HG03060 (cell line): ENCODE data around the gene EXOC4.
"Not testable (repeated sequence)": the region's sequence is repeated elsewhere in the genome, so short reads cannot be mapped to it uniquely, and the experiment has no call there.

ENCODE experiments used
- ATAC-seq: cut with Tn5 transposase; IDR thresholded peaks from one replicate; pipeline ENCODE4 v1.9.1; 2021; ENCODE audit warnings: low read depth, moderate number of reproducible peaks; ENCODE audit not compliant: unreplicated experiment

Gene EXOC4

GRCh38 chr7:133310232-133310862, 57.5 kb downstream of the EXOC4 start:
- ATAC-seq, result no peak

GRCh38 chr7:133313575-133313974, 60.7 kb downstream of the EXOC4 start:
- no peak for ATAC-seq

GRCh38 chr7:133314084-133314483, 61.2 kb downstream of the EXOC4 start:
- ATAC-seq, result no peak

GRCh38 chr7:133315332-133316040, 62.6 kb downstream of the EXOC4 start:
- ATAC-seq, result no peak

- ATAC-seq, result no peak
Measured at GRCh38 chr7:133319842-133320241, 67.0 kb downstream of the EXOC4 start.

GRCh38 chr7:133320891-133321290, 68.0 kb downstream of the EXOC4 start:
- no peak for ATAC-seq

- not testable (repeated sequence) for ATAC-seq
Measured at GRCh38 chr7:133321366-133321765, 68.5 kb downstream of the EXOC4 start.

- not testable (repeated sequence) for ATAC-seq
Measured at GRCh38 chr7:133326745-133327144, 73.9 kb downstream of the EXOC4 start.

- not testable (repeated sequence) for ATAC-seq
Measured at GRCh38 chr7:133328021-133328420, 75.1 kb downstream of the EXOC4 start.

GRCh38 chr7:133330085-133330484, 77.2 kb downstream of the EXOC4 start:
- ATAC-seq, result no peak

GRCh38 chr7:133331861-133332260, 79.0 kb downstream of the EXOC4 start:
- no peak for ATAC-seq

GRCh38 chr7:133339772-133340171, 86.9 kb downstream of the EXOC4 start:
- ATAC-seq, result no peak

- no peak for ATAC-seq
Measured at GRCh38 chr7:133344275-133344674, 91.4 kb downstream of the EXOC4 start.

GRCh38 chr7:133345690-133346421, 93.0 kb downstream of the EXOC4 start:
- no peak for ATAC-seq

- ATAC-seq, result no peak
Measured at GRCh38 chr7:133348250-133348649, 95.4 kb downstream of the EXOC4 start.

GRCh38 chr7:133349101-133349500, 96.2 kb downstream of the EXOC4 start:
- no peak for ATAC-seq

GRCh38 chr7:133352430-133352829, 99.6 kb downstream of the EXOC4 start:
- no peak for ATAC-seq

GRCh38 chr7:133353775-133354174, 100.9 kb downstream of the EXOC4 start:
- ATAC-seq, result no peak

- no peak for ATAC-seq
Measured at GRCh38 chr7:133354546-133355324, 101.9 kb downstream of the EXOC4 start.

GRCh38 chr7:133355325-133355708, 102.4 kb downstream of the EXOC4 start:
- ATAC-seq, result no peak

- no peak for ATAC-seq
Measured at GRCh38 chr7:133355822-133356221, 102.9 kb downstream of the EXOC4 start.
